ENCODE measurements around the gene HLA-DMB.

DNA sequence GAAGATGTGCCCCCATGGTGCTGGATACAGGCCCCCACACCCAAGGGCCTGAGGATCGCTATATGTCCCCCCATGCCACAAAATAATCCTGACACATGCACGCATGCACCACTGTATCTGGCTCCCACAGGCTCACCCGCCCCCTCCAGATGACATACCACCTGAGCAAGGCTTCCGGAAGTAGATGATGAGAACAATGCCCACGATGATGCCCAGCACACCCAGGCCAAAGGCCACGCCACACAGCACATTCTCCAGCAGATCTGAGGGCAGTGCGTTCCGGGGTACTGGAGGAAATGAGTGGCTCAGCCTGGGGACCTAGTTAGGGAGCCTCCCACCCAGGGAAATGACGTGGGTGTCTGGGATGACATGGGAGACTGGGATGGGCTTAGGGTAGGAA is 8.3 kb upstream of the HLA-DMB start:
- no peak for TF ChIP-seq POLR2A (IDR thresholded peaks at IDR 0.05)
- TF ChIP-seq, protein P1, sequence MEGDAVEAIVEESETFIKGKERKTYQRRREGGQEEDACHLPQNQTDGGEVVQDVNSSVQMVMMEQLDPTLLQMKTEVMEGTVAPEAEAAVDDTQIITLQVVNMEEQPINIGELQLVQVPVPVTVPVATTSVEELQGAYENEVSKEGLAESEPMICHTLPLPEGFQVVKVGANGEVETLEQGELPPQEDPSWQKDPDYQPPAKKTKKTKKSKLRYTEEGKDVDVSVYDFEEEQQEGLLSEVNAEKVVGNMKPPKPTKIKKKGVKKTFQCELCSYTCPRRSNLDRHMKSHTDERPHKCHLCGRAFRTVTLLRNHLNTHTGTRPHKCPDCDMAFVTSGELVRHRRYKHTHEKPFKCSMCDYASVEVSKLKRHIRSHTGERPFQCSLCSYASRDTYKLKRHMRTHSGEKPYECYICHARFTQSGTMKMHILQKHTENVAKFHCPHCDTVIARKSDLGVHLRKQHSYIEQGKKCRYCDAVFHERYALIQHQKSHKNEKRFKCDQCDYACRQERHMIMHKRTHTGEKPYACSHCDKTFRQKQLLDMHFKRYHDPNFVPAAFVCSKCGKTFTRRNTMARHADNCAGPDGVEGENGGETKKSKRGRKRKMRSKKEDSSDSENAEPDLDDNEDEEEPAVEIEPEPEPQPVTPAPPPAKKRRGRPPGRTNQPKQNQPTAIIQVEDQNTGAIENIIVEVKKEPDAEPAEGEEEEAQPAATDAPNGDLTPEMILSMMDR (IDR thresholded peaks at IDR 0.05), result no peak
